Measurements from ENCODE around the gene BORCS8.

GRCh38 chr19:19149435-19149834, 42.5 kb downstream of the BORCS8 start:
- no peak for TF ChIP-seq EP300 (IDR thresholded peaks at IDR 0.05)
- TF ChIP-seq, protein P1, sequence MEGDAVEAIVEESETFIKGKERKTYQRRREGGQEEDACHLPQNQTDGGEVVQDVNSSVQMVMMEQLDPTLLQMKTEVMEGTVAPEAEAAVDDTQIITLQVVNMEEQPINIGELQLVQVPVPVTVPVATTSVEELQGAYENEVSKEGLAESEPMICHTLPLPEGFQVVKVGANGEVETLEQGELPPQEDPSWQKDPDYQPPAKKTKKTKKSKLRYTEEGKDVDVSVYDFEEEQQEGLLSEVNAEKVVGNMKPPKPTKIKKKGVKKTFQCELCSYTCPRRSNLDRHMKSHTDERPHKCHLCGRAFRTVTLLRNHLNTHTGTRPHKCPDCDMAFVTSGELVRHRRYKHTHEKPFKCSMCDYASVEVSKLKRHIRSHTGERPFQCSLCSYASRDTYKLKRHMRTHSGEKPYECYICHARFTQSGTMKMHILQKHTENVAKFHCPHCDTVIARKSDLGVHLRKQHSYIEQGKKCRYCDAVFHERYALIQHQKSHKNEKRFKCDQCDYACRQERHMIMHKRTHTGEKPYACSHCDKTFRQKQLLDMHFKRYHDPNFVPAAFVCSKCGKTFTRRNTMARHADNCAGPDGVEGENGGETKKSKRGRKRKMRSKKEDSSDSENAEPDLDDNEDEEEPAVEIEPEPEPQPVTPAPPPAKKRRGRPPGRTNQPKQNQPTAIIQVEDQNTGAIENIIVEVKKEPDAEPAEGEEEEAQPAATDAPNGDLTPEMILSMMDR (IDR thresholded peaks at IDR 0.05) = no peak
- no peak for TF ChIP-seq POLR2A (IDR thresholded peaks at IDR 0.05)
- no peak for TF ChIP-seq POLR2AphosphoS5 (IDR thresholded peaks at IDR 0.05)

Data from gastroesophageal sphincter (tissue), 3 donors.